ENCODE measurements around the gene C7orf57.

DNA sequence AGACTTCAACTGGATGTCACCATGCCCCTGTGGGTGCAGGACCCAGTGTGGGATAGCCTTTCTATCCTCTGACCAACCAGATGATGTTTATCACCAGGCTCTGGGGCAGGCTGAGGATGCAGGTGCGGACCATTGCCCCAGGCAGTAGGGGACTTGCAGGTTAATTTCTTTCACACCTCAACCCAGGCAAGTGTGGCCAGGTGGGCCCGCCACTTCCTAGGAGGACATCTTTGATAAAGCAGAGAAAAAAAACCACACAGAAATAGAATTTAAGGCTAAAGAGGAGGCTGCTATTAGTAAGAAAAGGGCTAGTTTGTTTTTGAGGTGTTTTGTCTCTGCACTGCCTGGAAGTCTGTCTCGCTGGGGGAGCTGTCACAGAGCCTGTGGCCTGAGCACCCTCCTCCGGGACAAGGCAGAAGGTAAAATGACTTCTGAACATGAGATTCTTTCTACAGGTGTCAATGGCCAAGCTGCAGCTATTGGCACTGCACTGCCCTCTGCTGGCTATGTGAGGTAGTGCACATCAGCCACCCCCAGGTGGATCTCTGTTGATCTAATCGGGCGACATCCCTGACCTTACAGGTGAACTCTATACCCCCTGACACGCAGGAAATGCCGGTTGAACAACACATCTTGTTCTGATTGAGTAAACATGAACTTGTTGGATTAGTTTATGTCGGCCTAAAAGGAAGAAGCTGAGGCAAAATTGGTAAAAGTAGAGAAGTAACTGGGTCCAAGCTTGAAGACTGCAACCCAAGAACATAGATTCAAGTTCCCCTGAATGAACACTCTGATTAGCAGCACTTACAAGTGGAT is 74.7 kb downstream of the C7orf57 start:
- TF ChIP-seq, protein P1, sequence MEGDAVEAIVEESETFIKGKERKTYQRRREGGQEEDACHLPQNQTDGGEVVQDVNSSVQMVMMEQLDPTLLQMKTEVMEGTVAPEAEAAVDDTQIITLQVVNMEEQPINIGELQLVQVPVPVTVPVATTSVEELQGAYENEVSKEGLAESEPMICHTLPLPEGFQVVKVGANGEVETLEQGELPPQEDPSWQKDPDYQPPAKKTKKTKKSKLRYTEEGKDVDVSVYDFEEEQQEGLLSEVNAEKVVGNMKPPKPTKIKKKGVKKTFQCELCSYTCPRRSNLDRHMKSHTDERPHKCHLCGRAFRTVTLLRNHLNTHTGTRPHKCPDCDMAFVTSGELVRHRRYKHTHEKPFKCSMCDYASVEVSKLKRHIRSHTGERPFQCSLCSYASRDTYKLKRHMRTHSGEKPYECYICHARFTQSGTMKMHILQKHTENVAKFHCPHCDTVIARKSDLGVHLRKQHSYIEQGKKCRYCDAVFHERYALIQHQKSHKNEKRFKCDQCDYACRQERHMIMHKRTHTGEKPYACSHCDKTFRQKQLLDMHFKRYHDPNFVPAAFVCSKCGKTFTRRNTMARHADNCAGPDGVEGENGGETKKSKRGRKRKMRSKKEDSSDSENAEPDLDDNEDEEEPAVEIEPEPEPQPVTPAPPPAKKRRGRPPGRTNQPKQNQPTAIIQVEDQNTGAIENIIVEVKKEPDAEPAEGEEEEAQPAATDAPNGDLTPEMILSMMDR (IDR thresholded peaks at IDR 0.05): peak; percentile 97
- no peak for TF ChIP-seq EZH2 (IDR thresholded peaks at IDR 0.05; ENCODE audit: borderline replicate concordance, insufficient read depth, low read depth, low read length, poor library complexity, severe bottlenecking)
